COLO668 (cell line): ENCODE results near the gene AGPAT4.

Experiments used
- DNase-seq: peaks from one replicate; lab custom pipeline; 2025; ENCODE audit not compliant: unreplicated experiment; lab: John Stamatoyannopoulos, UW

The AGPAT4 gene

DNA sequence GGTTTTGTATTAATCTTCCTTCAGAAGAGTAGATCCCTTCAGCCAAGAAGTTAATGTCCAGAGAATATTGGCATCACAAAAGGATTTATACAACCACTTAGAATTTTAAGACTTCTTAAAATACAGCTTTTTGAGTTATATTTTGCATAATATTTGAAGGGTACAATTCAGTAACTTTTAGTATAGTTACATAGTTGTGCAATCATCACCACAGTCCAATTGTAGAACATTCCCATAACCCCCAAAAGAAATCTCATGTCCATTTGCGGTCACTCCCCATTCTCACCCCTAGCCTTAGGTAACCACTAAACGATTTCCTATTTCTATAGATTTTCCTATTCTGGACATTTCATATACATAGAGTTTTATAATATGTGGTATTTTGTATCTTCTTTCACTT lies 155.9 kb downstream of the AGPAT4 start:
- no peak for DNase-seq

DNA sequence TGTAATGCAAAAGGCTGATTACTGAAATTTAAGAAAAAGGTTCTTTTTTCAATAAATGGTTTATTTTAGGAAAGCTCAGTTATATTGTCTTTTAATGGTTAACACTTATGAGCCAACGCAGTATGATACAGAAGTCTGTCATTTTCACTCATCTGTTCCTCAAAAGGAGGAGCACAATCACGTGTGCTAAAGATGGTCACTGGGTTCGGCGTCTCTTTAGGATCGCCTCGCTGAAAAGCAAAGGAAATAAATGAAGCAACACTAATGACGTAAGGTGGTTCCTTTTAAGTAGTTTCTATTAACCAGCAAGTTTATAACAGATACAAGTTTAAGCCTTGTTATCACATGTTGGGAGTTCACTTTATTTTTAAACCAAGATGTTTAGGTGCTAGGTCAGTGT lies 156.6 kb downstream of the AGPAT4 start:
- no peak for DNase-seq

DNA sequence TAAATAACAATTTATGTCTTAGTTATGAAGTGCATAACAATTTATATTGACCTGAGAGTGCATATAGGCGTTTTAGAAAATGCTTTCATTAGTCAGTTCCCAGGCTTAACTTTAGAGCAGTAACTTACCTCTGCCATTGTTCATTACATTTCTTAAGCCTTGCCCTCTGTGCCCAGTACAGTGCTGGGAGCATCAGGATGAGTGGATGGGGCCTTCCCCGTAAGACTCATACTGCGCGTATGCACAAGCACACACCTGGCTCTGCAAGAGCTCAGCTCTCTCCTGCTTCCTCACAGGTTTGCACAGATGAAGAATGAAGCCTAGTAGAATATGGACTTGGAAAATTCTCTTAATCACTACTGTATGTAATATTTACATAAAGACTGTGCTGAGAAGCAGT lies 157.3 kb downstream of the AGPAT4 start:
- DNase-seq: no peak

DNA sequence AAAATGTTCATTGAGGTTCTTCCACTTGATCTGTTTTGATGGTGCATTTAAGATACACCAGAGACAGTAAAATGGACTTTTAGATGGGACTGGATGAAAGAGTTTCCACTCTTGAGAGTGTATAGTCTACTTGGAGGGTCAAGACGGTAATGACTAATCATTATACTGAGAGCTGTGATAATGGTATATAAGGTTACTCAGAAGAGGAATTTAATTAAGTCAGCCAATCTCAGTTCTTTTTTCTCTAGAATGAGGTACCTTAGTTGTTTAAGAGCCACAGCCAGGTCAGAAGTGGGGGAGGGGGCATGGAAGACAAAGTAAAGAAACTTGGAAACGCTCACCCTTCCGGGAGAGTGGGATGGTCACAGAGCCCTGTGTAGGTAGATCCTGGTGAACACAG lies 158.4 kb downstream of the AGPAT4 start:
- no peak for DNase-seq

DNA sequence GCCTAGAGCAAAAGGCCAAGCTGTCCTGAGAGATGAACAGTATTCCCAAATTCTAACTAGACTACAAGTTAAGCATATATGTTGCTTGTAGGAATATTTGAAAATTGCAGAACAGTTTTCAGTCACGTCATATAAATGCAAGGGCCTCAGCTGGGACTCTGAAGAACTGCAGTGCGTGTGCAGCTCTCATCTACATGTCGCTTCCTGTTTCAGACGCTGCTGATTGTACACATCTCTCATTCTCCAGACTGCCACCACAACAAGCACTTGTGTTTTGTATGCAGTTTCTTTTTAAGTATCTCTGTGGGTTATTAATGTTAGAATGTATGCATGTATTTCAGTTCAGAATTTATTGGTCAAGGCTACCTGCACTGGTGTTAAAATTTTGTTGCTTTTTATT lies 162.6 kb downstream of the AGPAT4 start:
- DNase-seq: no peak

DNA sequence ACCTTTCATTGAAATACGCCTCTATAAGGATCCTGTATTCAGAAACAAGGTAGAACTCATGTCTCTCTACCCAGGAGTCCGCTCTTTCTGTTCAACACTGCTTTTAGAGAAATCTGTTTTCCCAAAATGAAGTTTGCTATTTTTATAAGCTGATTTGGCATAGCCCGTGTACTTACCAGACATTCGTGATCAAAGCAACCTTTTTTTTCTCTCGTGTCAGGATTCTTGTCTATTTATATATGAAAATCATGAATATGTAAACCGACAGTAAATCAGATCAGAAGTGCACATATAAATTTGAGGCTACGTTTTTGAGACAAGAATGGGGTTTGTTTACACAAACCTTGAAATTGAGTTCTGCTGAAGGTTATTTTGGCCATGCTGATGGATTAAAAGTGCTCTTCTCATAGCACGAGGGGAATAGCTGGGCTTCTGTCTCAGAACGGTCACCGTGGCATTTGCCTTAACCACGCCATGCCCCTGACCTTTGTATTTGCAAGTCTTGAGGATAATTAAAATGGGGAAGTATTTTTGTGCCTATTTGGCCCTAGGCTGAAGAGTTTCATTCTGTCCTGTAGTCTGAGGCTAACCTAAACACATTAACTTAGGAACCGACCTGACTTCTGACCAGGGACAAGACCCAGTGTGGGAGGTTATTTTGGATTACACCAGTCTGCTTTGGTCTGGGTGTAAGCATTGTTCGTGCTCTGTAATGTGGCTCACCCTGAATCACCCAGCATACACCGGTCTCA lies 163.7 kb downstream of the AGPAT4 start:
- DNase-seq: no peak

DNA sequence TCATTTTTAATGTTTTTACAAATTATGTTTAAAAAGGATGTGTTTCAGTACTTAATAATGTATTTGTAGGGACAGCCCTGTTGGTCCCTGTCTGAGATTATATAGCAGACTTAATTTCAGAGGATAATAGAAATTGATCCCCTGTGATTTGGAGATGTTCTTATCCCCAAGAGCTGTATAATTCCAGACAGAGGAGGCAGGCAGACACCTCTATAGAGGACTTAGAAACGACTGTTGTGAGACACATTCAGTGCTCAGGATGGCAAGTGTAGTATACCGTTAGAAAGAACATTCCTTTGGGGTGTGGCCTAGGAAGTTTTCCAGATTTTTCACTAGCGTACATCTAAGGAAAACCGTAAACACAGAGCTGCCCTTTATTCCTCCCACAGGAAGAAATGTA lies 164.5 kb downstream of the AGPAT4 start:
- DNase-seq: no peak

DNA sequence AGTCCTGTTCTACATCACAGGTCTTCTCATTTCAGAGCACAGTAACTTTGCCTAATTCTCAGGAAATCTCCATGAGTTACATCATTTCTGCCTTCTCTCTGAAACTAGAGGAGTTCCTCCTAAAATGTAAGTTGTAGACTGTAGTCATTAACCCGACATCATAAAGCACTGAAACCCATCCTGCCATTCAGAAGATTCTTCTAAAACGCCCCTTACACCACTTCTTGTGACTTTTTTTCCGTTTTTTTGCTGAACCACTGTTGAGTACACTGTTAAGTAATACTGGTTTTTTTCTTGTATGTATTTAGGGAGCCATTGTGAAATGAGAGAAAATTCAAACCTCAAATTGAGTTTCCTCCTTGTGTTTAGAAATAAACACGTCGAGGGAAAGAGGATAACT lies 164.9 kb downstream of the AGPAT4 start:
- DNase-seq: no peak

DNA sequence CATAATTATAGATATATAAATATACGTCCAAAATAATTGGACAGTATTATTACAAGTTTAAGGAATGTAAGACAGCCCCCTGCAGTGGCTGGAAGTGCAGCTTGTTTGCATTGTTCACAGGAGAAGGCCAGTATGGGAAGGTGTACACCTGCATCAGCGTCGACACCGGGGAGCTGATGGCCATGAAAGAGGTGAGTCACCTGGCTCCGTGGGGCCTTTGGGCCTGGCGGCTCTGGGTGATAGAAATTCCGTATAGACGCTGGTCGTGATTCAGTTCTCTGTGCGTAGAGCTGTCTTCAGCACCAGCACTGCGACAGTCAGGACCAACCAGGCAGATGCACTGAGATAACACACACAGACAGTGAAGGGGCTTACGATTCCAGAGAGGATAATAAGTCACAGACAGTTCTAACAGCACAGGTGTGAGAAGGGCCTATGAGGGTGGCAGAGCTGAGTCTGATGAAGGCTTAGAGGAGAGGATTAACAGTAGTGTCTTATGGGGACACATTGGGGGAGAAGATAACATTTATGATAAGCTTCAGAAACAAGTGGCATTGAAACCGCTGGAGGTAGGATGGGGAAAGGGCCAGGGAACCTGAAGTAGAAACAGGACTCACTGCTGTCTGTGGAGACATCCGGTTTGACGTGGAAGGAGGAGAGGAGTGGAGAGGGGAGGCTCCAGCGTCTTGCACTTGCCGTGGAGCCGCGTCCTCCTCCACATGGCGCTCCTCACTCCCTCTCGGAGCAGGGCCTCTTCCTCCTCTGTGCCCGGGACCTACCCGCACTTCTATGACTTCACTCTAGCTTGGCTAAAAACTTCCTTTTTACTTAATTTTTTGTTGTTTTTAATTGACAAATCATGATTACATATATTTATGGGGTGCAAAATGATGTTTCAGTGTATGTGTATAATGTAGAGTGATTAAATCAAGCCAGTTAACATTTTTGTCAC lies 165.8 kb downstream of the AGPAT4 start:
- no peak for DNase-seq

DNA sequence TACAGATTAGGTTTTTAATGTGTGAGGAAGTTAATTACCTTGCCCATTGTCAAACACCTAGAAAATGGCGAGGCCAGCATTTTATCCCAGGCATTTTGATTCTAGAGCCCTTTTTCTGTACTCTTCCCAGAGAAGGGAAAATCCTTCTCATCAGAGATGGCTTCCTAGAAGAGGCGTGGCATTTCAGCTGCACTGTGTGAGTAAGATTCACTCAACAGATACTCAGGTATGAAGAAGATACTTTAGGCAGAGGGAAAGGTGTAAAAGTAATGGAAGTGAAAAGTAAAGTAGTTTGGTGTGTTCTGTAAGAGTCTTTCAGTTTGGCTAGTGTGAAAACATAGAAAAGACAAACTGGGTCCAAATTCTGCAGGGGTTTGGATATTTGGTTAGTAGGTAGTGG lies 168.5 kb downstream of the AGPAT4 start:
- no peak for DNase-seq

DNA sequence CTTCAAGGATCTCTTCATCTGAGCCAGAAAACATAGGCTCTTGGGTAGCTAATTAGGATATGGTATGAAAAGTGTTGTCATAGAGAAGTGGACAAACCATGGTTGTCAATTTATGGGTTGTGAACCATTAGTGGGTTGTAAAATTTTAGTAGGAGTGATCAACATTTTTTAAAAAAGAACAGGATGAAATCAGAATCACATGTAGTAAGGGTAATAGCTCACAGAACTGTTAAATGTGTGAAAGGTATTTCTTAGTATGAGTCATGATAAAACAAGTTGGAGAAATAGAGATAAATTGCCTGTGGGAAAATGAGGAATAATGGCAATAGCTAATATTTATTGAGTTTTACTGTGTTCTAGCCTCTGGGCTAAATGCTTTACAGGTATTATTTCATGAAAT lies 168.9 kb downstream of the AGPAT4 start:
- no peak for DNase-seq

DNA sequence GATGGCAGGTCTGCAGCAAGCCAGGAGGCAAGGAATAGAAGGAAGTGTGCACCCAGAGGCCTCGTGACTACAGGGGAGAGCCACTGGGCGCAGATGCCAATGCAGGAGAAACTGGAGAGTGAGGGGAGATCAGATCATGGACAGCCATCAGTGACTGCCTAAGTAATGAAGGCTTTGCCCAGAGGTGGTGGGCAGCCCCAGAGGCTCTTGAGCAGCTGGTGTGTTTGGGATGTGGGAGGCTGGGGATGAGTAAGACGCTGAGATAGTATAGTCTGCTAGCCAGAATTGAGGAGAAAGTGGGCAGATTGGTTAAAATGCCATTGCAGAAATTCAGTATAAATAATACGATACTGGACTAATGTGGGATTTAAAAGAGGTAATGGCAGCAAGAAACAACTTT lies 170.4 kb downstream of the AGPAT4 start:
- DNase-seq: no peak

DNA sequence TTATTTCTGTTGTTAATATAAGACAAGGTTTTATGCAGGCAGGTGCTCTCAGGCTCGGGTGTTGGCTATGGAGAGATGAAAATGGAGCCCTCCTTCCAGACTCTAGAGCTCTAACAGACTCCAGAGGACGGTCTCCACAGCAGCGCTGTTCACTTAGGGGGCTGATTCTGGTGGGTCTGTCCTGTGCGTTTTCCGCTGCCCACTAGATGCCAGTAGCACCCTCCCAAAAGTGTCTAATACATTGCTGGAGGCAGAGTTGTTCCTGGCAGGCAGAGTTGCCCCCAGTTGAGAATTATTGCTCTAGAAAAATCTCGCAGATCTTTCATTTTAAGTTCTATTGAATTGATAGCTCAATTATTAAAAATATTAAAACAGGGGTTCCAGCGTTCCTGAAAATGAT lies 172.3 kb downstream of the AGPAT4 start:
- DNase-seq: no peak

DNA sequence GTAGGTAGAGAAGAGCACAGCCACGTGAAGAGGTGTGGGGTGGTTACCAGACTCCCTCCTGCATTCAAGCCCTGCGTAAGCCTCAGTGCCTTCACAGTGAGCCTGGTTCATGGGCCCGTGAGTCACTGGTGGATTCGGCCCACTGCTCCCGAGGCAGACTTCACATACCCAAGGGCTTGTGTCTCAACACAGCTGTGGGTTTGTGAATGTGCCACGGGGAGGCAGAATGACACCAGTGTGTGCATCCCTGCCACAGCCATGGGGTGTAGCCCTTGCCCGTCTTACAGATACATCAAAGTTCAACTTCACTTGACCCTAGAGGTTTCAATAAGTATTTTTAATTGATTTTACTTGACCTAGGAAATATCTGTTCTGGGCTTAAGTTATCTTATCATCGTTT lies 173.8 kb downstream of the AGPAT4 start:
- DNase-seq: no peak

DNA sequence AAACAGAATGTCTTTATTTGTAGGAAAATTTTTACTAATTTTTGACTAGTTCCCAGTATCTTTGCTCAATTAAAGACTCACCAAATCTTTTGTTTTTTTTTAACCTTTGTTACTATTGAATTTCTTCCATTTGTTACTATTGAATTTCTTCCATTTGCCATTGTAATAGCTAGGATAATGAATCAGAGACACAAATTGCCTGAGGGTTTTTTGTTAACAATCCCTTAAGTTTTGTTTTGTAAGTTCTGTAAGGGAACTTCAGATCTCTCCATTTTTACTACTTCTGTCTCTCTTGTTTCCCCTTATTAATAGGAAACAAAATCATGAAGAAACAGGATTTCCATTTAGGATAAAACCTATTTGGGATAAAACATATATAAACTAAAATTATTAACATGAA lies 177.9 kb downstream of the AGPAT4 start:
- no peak for DNase-seq

DNA sequence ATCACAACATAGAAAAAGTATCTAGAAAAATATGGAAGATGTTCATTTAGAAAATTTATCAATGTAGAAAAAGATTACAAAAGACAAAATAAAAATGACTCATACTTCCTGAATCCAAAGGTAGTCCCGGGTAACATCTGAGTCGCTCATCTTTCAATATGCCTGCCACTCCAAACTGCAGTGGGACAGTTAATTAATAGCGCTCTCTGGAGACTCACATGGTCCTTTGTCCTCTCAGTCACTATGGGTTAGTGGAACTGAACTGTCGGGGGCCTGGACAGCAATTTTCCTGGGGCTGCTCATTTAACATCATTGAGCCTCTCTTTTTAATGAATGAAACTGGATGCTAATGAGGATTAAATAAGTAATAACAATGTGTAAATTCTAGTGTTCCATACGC lies 178.9 kb downstream of the AGPAT4 start:
- DNase-seq: no peak

DNA sequence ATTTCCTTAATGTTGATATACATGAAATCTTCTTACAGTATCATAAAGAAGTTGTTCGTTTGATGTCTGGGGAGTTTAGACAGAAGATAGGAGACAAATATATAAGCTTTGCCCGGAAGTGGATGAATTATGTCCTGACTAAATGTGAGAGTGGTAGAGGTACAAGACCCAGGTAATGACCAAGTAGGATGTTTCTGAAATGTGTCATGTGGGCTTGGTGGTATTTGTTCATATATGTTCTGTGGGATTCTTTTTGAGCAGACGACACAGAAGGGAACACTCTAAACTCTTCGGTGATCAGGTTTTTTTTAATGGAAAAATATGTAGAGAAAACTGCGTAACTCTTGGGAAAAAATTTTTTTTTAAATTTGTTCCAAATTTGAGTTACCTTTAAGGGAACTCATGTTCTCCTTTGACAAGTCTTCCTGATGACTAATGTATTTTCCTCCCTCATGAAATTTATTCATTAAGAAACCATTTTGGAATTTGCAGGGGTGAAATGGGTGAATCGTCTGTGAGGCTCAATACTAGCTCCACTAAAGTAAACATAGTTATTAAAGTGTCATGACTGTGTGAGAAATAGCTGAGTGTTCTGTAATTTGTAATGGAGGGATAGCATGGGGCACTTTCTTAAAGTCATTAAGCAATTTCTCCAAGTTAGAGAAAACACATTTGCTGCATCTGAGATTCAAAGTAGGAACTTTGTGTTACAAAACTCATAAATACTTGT lies 181.7 kb downstream of the AGPAT4 start:
- no peak for DNase-seq

DNA sequence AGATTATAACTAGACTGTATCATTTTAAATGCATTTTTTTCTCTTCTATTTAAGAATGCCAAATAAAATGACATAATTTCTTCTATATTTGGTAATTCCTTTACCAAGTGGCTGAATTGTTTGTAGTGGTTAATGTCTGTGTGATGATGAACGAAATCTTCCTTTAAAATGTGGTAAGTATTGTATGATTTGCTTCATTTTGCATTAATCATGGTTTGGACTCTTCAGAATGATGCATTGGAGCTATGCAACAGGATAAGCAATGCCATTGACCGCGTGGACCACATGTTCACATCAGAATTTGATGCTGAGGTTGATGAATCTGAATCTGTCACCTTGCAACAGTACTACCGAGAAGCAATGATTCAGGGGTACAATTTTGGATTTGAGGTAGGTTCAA lies 182.7 kb downstream of the AGPAT4 start:
- no peak for DNase-seq

DNA sequence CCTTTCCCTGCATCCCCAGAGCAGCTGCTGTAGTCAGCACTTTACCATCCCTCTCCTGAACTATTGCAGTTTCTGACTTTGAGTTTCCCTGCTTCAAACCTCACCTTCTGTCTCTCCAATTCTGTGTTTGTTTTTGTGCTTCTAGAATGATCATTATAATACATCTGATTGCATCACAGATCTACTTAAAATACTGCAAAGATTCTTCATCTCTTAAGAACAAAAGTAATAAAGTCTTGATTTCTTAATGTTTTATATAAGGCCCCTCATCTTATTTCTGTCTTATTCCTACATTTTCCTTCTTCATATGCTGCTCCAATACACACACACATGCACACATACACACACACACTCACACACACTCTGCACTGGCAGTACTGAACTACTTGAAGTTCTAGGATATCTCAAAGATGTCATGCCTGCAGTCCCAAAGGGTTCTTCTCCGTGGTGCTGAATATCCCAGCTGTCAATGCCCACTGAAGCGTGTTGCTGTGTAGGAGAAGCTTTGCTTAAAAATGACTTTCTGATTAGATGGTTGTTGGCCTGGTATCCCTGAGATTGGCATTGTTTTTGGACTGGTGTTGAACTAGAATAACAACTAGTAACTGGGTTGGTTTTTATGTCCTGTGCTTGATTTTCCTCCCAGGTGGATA lies 185.1 kb downstream of the AGPAT4 start:
- DNase-seq: no peak

DNA sequence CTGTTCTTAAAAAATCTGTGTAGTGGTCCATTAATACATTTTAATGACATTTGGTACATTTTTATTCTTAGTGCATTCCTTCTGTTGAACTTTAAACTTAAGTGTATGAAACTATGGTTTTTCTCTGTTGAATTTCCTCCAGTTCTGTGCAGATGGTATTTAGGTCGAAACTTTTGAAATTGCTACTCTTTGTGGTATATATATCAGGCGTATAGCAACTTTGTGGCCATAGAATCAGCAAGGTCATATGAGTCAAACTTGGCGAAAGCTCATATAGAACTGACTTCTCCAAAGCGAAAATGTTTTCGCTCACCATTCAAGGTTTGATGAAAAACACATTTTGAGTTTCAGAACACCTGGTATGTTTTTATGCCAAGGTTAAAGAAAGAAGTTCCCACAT lies 188.6 kb downstream of the AGPAT4 start:
- DNase-seq: no peak

DNA sequence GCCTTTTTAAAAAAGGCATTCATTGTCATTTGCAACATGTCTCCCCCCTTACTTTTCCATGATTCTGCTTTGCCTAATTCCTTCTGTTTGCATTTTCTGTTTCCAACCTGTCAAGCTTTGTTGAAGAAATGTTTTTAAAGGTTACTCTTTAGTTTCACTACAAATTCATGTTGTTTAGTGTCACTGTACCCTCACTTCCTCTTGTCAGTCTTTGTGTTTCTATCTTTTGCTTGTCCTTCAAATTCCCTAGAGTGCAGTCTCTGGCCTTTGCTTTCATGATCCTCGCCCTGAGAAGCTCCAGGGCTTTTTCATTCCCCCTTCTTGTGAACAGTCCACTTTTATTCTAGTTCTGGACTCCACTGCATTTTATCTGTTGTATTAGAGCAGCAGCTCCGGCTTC lies 191.6 kb downstream of the AGPAT4 start:
- no peak for DNase-seq
